KMS-11 (cell line): ENCODE results near the gene TNFSF4.

Source experiments
- H2AFZ ChIP-seq: fragments of 200-600 bp; sonication (generic); 2 replicates; pipeline ENCODE4 v1.6.1; 2016; ENCODE audit warnings: antibody characterized with exemption, mixed run types, low read depth
- H3K27ac ChIP-seq: fragments of 200-600 bp; sonication (generic); 2 replicates; pipeline ENCODE4 v1.6.1; 2016; ENCODE audit warnings: mild to moderate bottlenecking, mixed run types
- H3K27me3 ChIP-seq: fragments of 200-600 bp; sonication (generic); 2 replicates; pipeline ENCODE4 v1.6.1; 2017; ENCODE audit warnings: mild to moderate bottlenecking, low read depth, mixed run types, moderate library complexity; ENCODE audit not compliant: insufficient read depth
- H3K36me3 ChIP-seq: fragments of 200-600 bp; sonication (generic); 2 replicates; pipeline ENCODE4 v1.6.1; 2017; ENCODE audit warnings: mild to moderate bottlenecking, mixed run types; ENCODE audit not compliant: insufficient read depth
- H3K4me1 ChIP-seq: fragments of 200-600 bp; sonication (generic); 2 replicates; pipeline ENCODE4 v1.6.1; 2016; ENCODE audit warnings: mild to moderate bottlenecking, low read depth, mixed run types; ENCODE audit not compliant: poor library complexity, severe bottlenecking
- H3K4me2 ChIP-seq: fragments of 200-600 bp; sonication (generic); 2 replicates; pipeline ENCODE4 v1.7.0; 2016; ENCODE audit warnings: mild to moderate bottlenecking, mixed run types
- H3K4me3 ChIP-seq: fragments of 200-600 bp; sonication (generic); IDR thresholded peaks from 2 replicates; pipeline ENCODE4 v1.6.1; 2017; ENCODE audit warnings: low read depth, low read length, mixed read lengths; ENCODE audit not compliant: insufficient read depth
- H3K79me2 ChIP-seq: fragments of 200-600 bp; sonication (generic); 2 replicates; pipeline ENCODE4 v1.6.1; 2016; ENCODE audit warnings: low read depth, mixed run types; ENCODE audit not compliant: insufficient read depth
- H3K9ac ChIP-seq: fragments of 200-600 bp; sonication (generic); 2 replicates; pipeline ENCODE4 v1.6.1; 2016; ENCODE audit warnings: mild to moderate bottlenecking, mixed run types
- H4K20me1 ChIP-seq: fragments of 200-600 bp; sonication (generic); 2 replicates; pipeline ENCODE4 v1.6.1; 2016; ENCODE audit warnings: mild to moderate bottlenecking, mixed run types; ENCODE audit not compliant: insufficient read depth
- TF ChIP-seq, protein P1 (sequence below): fragments of 200-600 bp; sonication (generic); conservative IDR thresholded peaks from 2 replicates; pipeline ENCODE4 v1.6.1; 2017; ENCODE audit warnings: low read depth, mild to moderate bottlenecking, antibody characterized with exemption, low read length, moderate library complexity, mixed read lengths

TNFSF4 gene, protein sequence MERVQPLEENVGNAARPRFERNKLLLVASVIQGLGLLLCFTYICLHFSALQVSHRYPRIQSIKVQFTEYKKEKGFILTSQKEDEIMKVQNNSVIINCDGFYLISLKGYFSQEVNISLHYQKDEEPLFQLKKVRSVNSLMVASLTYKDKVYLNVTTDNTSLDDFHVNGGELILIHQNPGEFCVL

DNA sequence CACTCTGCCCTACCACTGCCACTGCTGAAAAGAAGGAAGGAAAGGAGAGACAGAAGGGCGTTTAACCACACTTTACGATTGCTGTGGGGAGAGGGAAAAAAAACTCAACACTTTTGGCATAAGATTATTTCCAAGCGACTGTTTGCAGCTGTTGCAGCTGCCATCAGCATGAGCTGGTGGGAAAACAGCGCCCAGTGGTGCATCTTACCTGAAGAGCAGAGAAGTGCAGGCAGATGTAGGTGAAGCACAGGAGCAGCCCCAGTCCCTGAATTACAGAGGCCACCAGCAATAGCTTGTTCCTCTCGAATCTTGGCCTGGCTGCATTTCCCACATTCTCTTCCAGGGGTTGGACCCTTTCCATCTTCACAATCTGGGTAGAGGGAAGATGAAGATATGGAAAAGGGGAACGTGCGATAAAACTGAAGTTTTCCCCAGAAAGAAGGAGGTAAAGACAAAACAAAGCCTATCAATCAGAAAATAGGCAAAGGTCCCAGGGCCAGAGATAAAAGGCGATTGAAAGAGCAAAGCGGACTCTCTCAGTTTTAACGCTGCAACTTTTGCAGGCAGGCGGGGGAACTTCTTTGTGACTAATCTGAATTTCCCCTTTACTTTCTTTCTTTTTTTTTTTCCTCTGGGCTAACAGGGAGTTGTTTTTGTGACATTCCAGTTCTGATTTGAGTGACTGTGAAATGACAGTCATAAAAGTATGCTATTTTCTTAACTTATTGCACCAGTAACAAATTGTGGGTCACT is at the start of gene TNFSF4:
TNFSF4 (minus strand) TSS at position 516 of the 753 bp plus-strand sequence; CDS start at position 361, 155 bp downstream.
- TF ChIP-seq, protein P1, sequence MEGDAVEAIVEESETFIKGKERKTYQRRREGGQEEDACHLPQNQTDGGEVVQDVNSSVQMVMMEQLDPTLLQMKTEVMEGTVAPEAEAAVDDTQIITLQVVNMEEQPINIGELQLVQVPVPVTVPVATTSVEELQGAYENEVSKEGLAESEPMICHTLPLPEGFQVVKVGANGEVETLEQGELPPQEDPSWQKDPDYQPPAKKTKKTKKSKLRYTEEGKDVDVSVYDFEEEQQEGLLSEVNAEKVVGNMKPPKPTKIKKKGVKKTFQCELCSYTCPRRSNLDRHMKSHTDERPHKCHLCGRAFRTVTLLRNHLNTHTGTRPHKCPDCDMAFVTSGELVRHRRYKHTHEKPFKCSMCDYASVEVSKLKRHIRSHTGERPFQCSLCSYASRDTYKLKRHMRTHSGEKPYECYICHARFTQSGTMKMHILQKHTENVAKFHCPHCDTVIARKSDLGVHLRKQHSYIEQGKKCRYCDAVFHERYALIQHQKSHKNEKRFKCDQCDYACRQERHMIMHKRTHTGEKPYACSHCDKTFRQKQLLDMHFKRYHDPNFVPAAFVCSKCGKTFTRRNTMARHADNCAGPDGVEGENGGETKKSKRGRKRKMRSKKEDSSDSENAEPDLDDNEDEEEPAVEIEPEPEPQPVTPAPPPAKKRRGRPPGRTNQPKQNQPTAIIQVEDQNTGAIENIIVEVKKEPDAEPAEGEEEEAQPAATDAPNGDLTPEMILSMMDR, result no peak
- Histone ChIP-seq H3K9ac (no peak within 1 kb of the TSS), H3K4me2 (no peak within 1 kb of the TSS), H3K79me2 (no peaks in the 10 kb centered on the region), H3K27ac (no peak within 1 kb of the TSS), H3K27me3 (no peaks in the 10 kb centered on the region), H3K36me3 (no peaks in the 10 kb centered on the region), H3K4me3 (no peak within 1 kb of the TSS), H4K20me1 (no peaks in the 10 kb centered on the region), H3K4me1 (no peaks in the 10 kb centered on the region), H2AFZ (no peak within 1 kb of the TSS)

DNA sequence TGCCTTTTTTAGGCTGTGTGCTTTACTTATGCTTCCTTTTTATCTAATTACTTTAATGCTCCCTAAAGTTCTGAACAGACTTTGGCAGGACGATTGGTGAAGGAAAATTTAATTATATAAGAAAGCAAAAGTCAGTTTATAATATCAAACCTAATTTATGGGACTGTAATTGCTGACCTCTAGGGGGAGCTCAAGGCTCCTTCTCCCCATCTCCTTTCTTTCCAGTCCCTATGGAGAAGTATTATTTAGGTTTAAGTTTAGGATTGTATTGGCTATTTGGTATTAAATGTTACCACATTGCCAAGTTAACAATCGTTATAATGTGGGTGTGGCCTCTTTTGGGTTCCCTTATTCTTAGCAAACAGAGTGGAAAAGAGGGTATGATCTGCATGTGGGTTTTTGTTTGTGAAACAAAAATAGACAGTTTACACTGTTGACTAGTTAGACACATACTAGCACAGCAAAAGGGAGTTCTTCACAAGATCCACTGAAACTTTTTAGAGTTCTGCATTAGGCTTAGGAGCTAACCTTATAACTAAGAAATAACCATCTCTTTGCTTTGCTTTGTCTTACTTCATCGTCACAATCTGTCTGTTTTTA is 48.2 kb upstream of the TNFSF4 start:
- Histone ChIP-seq H3K4me3 (no peak overlapping the region), H3K4me2 (no peak overlapping the region), H3K4me1 (no peaks in the 10 kb centered on the region), H3K79me2 (no peaks in the 10 kb centered on the region), H3K27me3 (no peaks in the 10 kb centered on the region), H3K27ac (no peak overlapping the region), H4K20me1 (no peaks in the 10 kb centered on the region), H3K36me3 (no peaks in the 10 kb centered on the region), H2AFZ (no peak overlapping the region), H3K9ac (no peak overlapping the region)
- TF ChIP-seq, protein P1, result peak; percentile 92

DNA sequence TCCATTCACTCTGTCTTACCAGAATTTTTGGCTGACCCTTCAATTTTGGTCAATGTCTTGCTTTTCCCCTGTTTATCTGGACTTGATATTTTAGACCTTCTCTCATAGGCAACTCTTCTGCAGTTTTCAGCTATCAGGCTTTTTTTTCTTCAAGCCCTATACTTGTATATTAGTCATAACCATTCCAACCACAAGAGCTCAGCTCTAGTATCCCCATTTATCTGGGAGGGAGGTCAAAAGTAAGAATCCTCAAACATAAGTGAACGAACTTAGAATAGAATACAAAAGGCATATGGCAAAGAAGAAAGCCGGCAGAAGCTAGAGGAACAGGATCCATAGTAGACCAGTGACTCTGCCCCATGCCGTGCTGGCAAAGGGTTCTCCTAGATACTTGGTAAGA is 45.9 kb upstream of the TNFSF4 start:
- no peaks in the 10 kb centered on the region for H4K20me1 ChIP-seq
- no peaks in the 10 kb centered on the region for H3K4me1 ChIP-seq
- H3K27ac ChIP-seq, result no peak overlapping the region
- H3K79me2 ChIP-seq, result no peaks in the 10 kb centered on the region
- TF ChIP-seq, protein P1, result no peak
- H3K27me3 ChIP-seq, result no peaks in the 10 kb centered on the region
- H3K4me3 ChIP-seq, result no peak overlapping the region
- H3K9ac ChIP-seq, result no peak overlapping the region
- no peak overlapping the region for H3K4me2 ChIP-seq
- H2AFZ ChIP-seq, result no peak overlapping the region
- no peaks in the 10 kb centered on the region for H3K36me3 ChIP-seq

DNA sequence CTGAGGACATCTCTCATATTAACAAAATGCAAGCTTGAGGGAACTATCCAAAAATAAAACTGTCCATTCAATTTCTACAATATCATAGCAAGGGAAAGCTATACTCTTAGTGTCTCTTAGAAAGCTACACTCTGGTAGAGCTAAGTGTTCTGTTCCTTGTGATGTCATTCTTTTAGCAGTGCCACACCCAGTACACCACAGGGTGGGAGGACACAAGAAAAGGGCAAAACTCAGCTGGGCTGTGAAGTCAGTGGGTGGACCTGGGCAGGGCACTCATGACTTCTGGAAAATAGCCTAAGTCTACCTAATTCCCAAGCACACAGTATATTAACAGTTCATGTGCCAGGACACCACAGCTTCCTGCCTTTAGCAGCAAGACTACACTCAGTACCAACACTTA is 42.2 kb upstream of the TNFSF4 start:
- Histone ChIP-seq H3K4me1 (no peaks in the 10 kb centered on the region), H3K27ac (no peak overlapping the region), H4K20me1 (no peaks in the 10 kb centered on the region), H3K4me3 (no peak overlapping the region), H3K9ac (no peak overlapping the region), H3K4me2 (no peak overlapping the region), H3K27me3 (no peaks in the 10 kb centered on the region), H2AFZ (no peak overlapping the region), H3K79me2 (no peaks in the 10 kb centered on the region), H3K36me3 (no peaks in the 10 kb centered on the region)
- TF ChIP-seq, protein P1, result no peak
